H1 (cell line): Measurements from ENCODE around the gene GCSAML. TPM values are rescaled to one million over a fixed set of nuclear protein-coding genes. Genes with fewer than 3 reads are reported as not detected.

ENCODE experiments used
- CTCF ChIA-PET: fragments of 300-600 bp; sonication (Branson Sonifier 250); formaldehyde crosslinking; loops from one replicate; lab custom pipeline; 2021; ENCODE audit not compliant: partially characterized antibody; lab: Charles Lee
- POLR2A ChIA-PET: fragments of 300-600 bp; sonication (Branson Sonifier 250); formaldehyde crosslinking; loops from one replicate; lab custom pipeline; 2021; ENCODE audit warnings: inconsistent platforms; ENCODE audit not compliant: partially characterized antibody; lab: Charles Lee
- DNase-seq, 2 experiments: peaks; one replicate each; pipeline versions ENCODE4 v3.0.0 to v3.0.0-alpha.2; 2010 to 2022; ENCODE audit warnings: low spot score in 2 of 2, low read depth in 1 of 2, mixed read lengths in 1 of 2
- FAIRE-seq: peaks from 2 replicates; lab custom pipeline; 2011; peaks lifted over from hg19 to GRCh38; lab: Jason Lieb, UNC
- H2AFZ ChIP-seq: 2 replicates; pipeline ENCODE4 v1.8.1; 2012; ENCODE audit warnings: low read length, inconsistent platforms
- H2AK5ac ChIP-seq: 2 replicates; pipeline ENCODE4 v1.6.1; 2013; ENCODE audit warnings: low read depth, low read length
- H2BK120ac ChIP-seq: replicated peaks from 2 replicates; pipeline ENCODE3; 2013; ENCODE audit warnings: low read depth, low read length, inconsistent platforms
- H2BK12ac ChIP-seq: 2 replicates; pipeline ENCODE4 v1.6.1; 2013; ENCODE audit warnings: low read depth, low read length
- H2BK15ac ChIP-seq: 2 replicates; pipeline ENCODE4 v1.6.1; 2013; ENCODE audit warnings: low read length
- H2BK20ac ChIP-seq: 2 replicates; pipeline ENCODE4 v1.6.1; 2013; ENCODE audit warnings: low read length
- H2BK5ac ChIP-seq: 2 replicates; pipeline ENCODE4 v1.6.1; 2013; ENCODE audit warnings: low read depth, low read length
- H3K14ac ChIP-seq: 2 replicates; pipeline ENCODE4 v1.6.1; 2013; ENCODE audit warnings: inconsistent platforms; ENCODE audit not compliant: insufficient read length
- H3K18ac ChIP-seq: 2 replicates; pipeline ENCODE4 v1.6.1; 2013; ENCODE audit warnings: low read length; ENCODE audit errors: extremely low read depth
- H3K23ac ChIP-seq: 2 replicates; pipeline ENCODE4 v1.6.1; 2013; ENCODE audit warnings: inconsistent platforms; ENCODE audit not compliant: insufficient read length
- H3K23me2 ChIP-seq: 2 replicates; pipeline ENCODE4 v1.6.1; 2013; ENCODE audit warnings: low read depth, low read length
- H3K27ac ChIP-seq: 2 replicates; pipeline ENCODE4 v1.6.1; 2011; ENCODE audit warnings: low read depth, low read length, inconsistent platforms
- H3K27me3 ChIP-seq, 4 experiments: replicated peaks in 1 of 4; 1 replicate in 1 of 4; 2 replicates in 3 of 4; pipeline versions ENCODE4 v1.6.1 to v1.8.1; 2011 to 2013; ENCODE audit warnings: low read length in 3 of 4, mild to moderate bottlenecking in 3 of 4, inconsistent platforms in 2 of 4, mixed read lengths in 2 of 4, moderate library complexity in 1 of 4; ENCODE audit not compliant: control insufficient read depth in 3 of 4, insufficient read depth in 3 of 4; ENCODE audit errors: extremely low read depth in 1 of 4
- H3K36me3 ChIP-seq, 4 experiments: 2 replicates each; pipeline versions ENCODE4 v1.6.1 to v1.8.1; 2011 to 2013; ENCODE audit warnings: mild to moderate bottlenecking in 4 of 4, low read length in 3 of 4, moderate library complexity in 2 of 4, control low read depth in 1 of 4, inconsistent platforms in 1 of 4; ENCODE audit not compliant: insufficient read depth in 4 of 4, control insufficient read depth in 2 of 4
- H3K4ac ChIP-seq: replicated peaks from 2 replicates; pipeline ENCODE3; 2013; ENCODE audit warnings: low read length, low read depth, mixed read lengths, inconsistent platforms; ENCODE audit not compliant: insufficient read length
- H3K4me1 ChIP-seq, 4 experiments: replicated peaks in 1 of 4; 1 replicate in 1 of 4; 2 replicates in 3 of 4; pipeline versions ENCODE4 v1.6.1 to v1.8.1; 2011 to 2013; ENCODE audit warnings: low read length in 3 of 4, inconsistent platforms in 2 of 4, mixed read lengths in 1 of 4; ENCODE audit not compliant: insufficient read depth in 4 of 4, control insufficient read depth in 3 of 4
- H3K4me2 ChIP-seq, 2 experiments: 2 replicates each; pipeline versions ENCODE4 v1.6.1 to v1.8.1; 2011 to 2013; ENCODE audit warnings: low read depth in 2 of 2, low read length in 2 of 2, control low read depth in 1 of 2, inconsistent platforms in 1 of 2, mild to moderate bottlenecking in 1 of 2; ENCODE audit not compliant: insufficient read depth in 1 of 2
- H3K4me3 ChIP-seq, 4 experiments: fragments of 200-600, 300-600 bp in 1 of 4; sonication (generic), shearing (Covaris generic), sonication (Bioruptor Twin) in 1 of 4; 2 replicates each; pipeline versions ENCODE4 v1.5.1 to v1.8.1; 2011 to 2016; ENCODE audit warnings: low read length in 4 of 4, low read depth in 3 of 4, control low read depth in 2 of 4, inconsistent platforms in 2 of 4, mild to moderate bottlenecking in 2 of 4, mixed read lengths in 1 of 4, moderate library complexity in 1 of 4; ENCODE audit not compliant: insufficient read depth in 2 of 4; ENCODE audit errors: extremely low read depth in 1 of 4
- H3K56ac ChIP-seq: replicated peaks from 2 replicates; pipeline ENCODE3; 2013; ENCODE audit warnings: low read depth, mild to moderate bottlenecking, mixed read lengths, low read length, inconsistent platforms; ENCODE audit not compliant: insufficient read length
- H3K79me1 ChIP-seq: 2 replicates; pipeline ENCODE4 v1.6.1; 2013; ENCODE audit warnings: low read depth, low read length, control low read depth
- H3K79me2 ChIP-seq, 2 experiments: 2 replicates each; pipeline versions ENCODE4 v1.6.1 to v1.8.1; 2012 to 2013; ENCODE audit warnings: low read length in 2 of 2, mild to moderate bottlenecking in 2 of 2, inconsistent platforms in 1 of 2; ENCODE audit not compliant: insufficient read depth in 2 of 2, control insufficient read depth in 1 of 2
- H3K9ac ChIP-seq, 4 experiments: replicated peaks in 1 of 4; 1 replicate in 1 of 4; 2 replicates in 3 of 4; pipeline versions ENCODE4 v1.6.1 to v1.8.1; 2011 to 2013; ENCODE audit warnings: low read depth in 3 of 4, low read length in 3 of 4, control low read depth in 2 of 4, mild to moderate bottlenecking in 2 of 4, moderate library complexity in 2 of 4, inconsistent platforms in 1 of 4; ENCODE audit errors: extremely low read depth in 1 of 4
- H3K9me3 ChIP-seq, 2 experiments: 2 replicates each; pipeline versions ENCODE4 v1.6.1 to v1.8.1; 2012 to 2013; ENCODE audit warnings: mild to moderate bottlenecking in 2 of 2, moderate library complexity in 2 of 2, control low read depth in 1 of 2, inconsistent platforms in 1 of 2, low read depth in 1 of 2, low read length in 1 of 2, mixed read lengths in 1 of 2; ENCODE audit not compliant: insufficient read depth in 2 of 2
- H4K20me1 ChIP-seq, 2 experiments: replicated peaks in 1 of 2; 2 replicates each; pipeline versions ENCODE3 to v1.8.1; 2011 to 2013; ENCODE audit warnings: inconsistent platforms in 2 of 2, low read length in 2 of 2, mild to moderate bottlenecking in 1 of 2; ENCODE audit not compliant: insufficient read depth in 2 of 2, control insufficient read depth in 1 of 2
- H4K5ac ChIP-seq: 2 replicates; pipeline ENCODE4 v1.6.1; 2013; ENCODE audit warnings: low read length, low read depth, mixed read lengths, inconsistent platforms; ENCODE audit not compliant: insufficient read length
- H4K8ac ChIP-seq: 2 replicates; pipeline ENCODE4 v1.8.0; 2013; ENCODE audit warnings: mild to moderate bottlenecking, moderate library complexity, low read length, inconsistent platforms; ENCODE audit not compliant: insufficient read depth; ENCODE audit errors: extremely low read depth
- H4K91ac ChIP-seq: replicated peaks from 2 replicates; pipeline ENCODE3; 2013; ENCODE audit warnings: low read length, mixed read lengths, inconsistent platforms; ENCODE audit not compliant: insufficient read length
- CEBPB ChIP-seq: IDR thresholded peaks from 2 replicates; pipeline ENCODE4 v1.6.1; 2012; ENCODE audit warnings: low read depth, low read length
- CREB1 ChIP-seq: IDR thresholded peaks from 2 replicates; pipeline ENCODE4 v1.6.1; 2012; ENCODE audit warnings: inconsistent platforms
- NANOG ChIP-seq: IDR thresholded peaks from 2 replicates; pipeline ENCODE4 v1.6.1; 2011; ENCODE audit warnings: low read length, low read depth, mild to moderate bottlenecking, inconsistent platforms; ENCODE audit not compliant: insufficient read depth, poor library complexity, severe bottlenecking
- RAD21 ChIP-seq, 2 experiments: IDR thresholded peaks in 1 of 2; conservative IDR thresholded peaks in 1 of 2; 2 replicates each; pipeline ENCODE4 v1.6.1; 2011; ENCODE audit warnings: low read depth in 2 of 2, low read length in 2 of 2, improper control_type of control experiment in 1 of 2, inconsistent platforms in 1 of 2, mild to moderate bottlenecking in 1 of 2, moderate library complexity in 1 of 2
- RBBP5 ChIP-seq: IDR thresholded peaks from 2 replicates; pipeline ENCODE4 v1.7.1; 2012; ENCODE audit warnings: low read depth, mild to moderate bottlenecking, inconsistent platforms, low read length, moderate library complexity, borderline replicate concordance
- WGBS, 2 experiments: shearing (Covaris generic) in 1 of 2; methylation state at CpG; one replicate each; pipeline versions ENCODE4 v1.1.6 to v1.1.7; 2013 to 2015; ENCODE audit warnings: low lambda C conversion rate in 2 of 2, mixed read lengths in 2 of 2, inconsistent platforms in 1 of 2, low coverage in 1 of 2, missing lambda C conversion rate in 1 of 2; ENCODE audit not compliant: insufficient replicate concordance in 2 of 2, insufficient coverage in 1 of 2, insufficient read length in 1 of 2; ENCODE audit errors: extremely low coverage in 1 of 2, missing lambda C conversion rate in 1 of 2; 5-methylcytosine and 5-hydroxymethylcytosine counted together
- polyA plus RNA-seq, 7 experiments: library from polyadenylated mRNA; depleted of rRNA in 3 of 7; stranded (reverse) in 5 of 7; unstranded in 2 of 7; fragments of >200 nt in 5 of 7; fragments of 200-250 nt in 2 of 7; gene quantifications; 1 replicate in 5 of 7; 2 replicates in 1 of 7; 4 replicates in 1 of 7; pipeline versions ENCODE4 v1.2.1 to v1.2.3, GENCODE V29; 2011 to 2013; ENCODE audit warnings: missing spikeins in 2 of 7, mixed read lengths in 2 of 7
- total RNA-seq: library from RNA; stranded (reverse); fragmentation: NEBNext Ultra II Directional; extraction: Animal tissue kit (Norgen Biotek cat#: 25700); gene quantifications from 2 replicates; pipeline ENCODE4 v1.2.1, GENCODE V29; 2021
- TF ChIP-seq, protein P1 (sequence below), 3 experiments: IDR thresholded peaks; 1 replicate in 2 of 3; 2 replicates in 1 of 3; pipeline versions ENCODE4 v1.5.1 to v1.6.1; 2011; ENCODE audit warnings: low read length in 3 of 3, mild to moderate bottlenecking in 3 of 3, inconsistent platforms in 2 of 3, low read depth in 1 of 3, moderate library complexity in 1 of 3; ENCODE audit not compliant: insufficient read depth in 1 of 3; ENCODE audit errors: control extremely low read depth in 1 of 3

Gene GCSAML
- total and polyA plus RNA-seq, 2 of the 8 experiments (the other 6 are each of a cell fraction or from before 2014, with no cell fraction given), result not detected

DNA sequence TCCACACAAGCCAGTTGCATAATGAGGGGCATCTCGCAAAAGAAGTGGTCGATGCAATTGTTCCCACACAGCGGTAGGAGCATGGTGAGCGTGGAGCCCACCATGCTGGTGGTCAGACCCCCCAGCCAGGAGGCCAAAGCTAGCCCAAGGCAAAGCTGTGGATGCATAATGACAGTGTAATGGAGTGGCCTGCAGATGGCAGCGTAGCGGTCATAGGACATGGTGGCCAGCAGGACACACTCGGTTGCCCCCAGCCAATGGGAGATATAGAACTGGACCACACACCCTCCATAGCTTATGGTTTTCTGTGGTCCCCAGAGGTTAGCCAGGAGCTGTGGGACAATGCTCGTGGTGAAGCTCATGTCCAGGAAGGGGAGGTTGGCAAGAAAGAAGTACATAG, 17.0 kb upstream of the GCSAML start:
- Histone ChIP-seq H2AK5ac (no peak overlapping the region), H3K23me2 (no peaks in the 10 kb centered on the region), H3K27ac (no peak overlapping the region), H3K27me3 (no peaks in the 10 kb centered on the region), H3K4me1 (no peaks in the 10 kb centered on the region), H2BK120ac (no peak overlapping the region), H3K36me3 (no peaks in the 10 kb centered on the region), H3K18ac (no peak overlapping the region), H3K56ac (no peak overlapping the region), H3K23ac (no peak overlapping the region), H3K79me2 (no peaks in the 10 kb centered on the region), H3K9me3 (peaks cover 19 to 32% of the 10 kb centered on the region in 2 experiments; a peak in 3 of 4 replicates), H4K91ac (no peak overlapping the region)
- DNase-seq (peak in 1 of 2 experiments; percentile 52), FAIRE-seq (no peak)
- POLR2A ChIA-PET, result no interaction called here
- TF ChIP-seq RAD21 (IDR thresholded peaks at IDR 0.05 in 1 of 2, conservative IDR thresholded peaks at IDR 0.05 in 1 of 2; ENCODE audit: low read depth in 2 of 2, low read length in 2 of 2), result peak in 1 of 2 experiments; percentile 36; a peak in 1 of 4 replicates
- TF ChIP-seq CEBPB, result no peak
- no peak for TF ChIP-seq NANOG
- TF ChIP-seq CREB1, result no peak
- TF ChIP-seq, protein P1, sequence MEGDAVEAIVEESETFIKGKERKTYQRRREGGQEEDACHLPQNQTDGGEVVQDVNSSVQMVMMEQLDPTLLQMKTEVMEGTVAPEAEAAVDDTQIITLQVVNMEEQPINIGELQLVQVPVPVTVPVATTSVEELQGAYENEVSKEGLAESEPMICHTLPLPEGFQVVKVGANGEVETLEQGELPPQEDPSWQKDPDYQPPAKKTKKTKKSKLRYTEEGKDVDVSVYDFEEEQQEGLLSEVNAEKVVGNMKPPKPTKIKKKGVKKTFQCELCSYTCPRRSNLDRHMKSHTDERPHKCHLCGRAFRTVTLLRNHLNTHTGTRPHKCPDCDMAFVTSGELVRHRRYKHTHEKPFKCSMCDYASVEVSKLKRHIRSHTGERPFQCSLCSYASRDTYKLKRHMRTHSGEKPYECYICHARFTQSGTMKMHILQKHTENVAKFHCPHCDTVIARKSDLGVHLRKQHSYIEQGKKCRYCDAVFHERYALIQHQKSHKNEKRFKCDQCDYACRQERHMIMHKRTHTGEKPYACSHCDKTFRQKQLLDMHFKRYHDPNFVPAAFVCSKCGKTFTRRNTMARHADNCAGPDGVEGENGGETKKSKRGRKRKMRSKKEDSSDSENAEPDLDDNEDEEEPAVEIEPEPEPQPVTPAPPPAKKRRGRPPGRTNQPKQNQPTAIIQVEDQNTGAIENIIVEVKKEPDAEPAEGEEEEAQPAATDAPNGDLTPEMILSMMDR (IDR thresholded peaks at IDR 0.05; ENCODE audit: control extremely low read depth in 1 of 3, insufficient read depth in 1 of 3, low read depth in 1 of 3, low read length in 3 of 3), result peak; percentile 51 to 60 (median 60)
- no peak for TF ChIP-seq RBBP5
- TF ChIP-seq, all 59 proteins: peak for 2
- H3K14ac ChIP-seq, result no peak overlapping the region
- no peak overlapping the region for H3K9ac ChIP-seq
- WGBS, 2 experiments, result 90% methylated on average over 8 of the region's 8 CpGs; no CpG with 5 or more reads in 1 of the 2 experiments
- no peak overlapping the region for H2BK12ac ChIP-seq
- no peaks in the 10 kb centered on the region for H3K79me1 ChIP-seq
- H4K20me1 ChIP-seq, result no peaks in the 10 kb centered on the region
- no peak overlapping the region for H2AFZ ChIP-seq
- no peak overlapping the region for H4K5ac ChIP-seq
- H3K4me2 ChIP-seq, result no peak overlapping the region
- no peak overlapping the region for H4K8ac ChIP-seq
- no peak overlapping the region for H3K4ac ChIP-seq
- no peak overlapping the region for H2BK20ac ChIP-seq
- no peak overlapping the region for H2BK5ac ChIP-seq
- no peak overlapping the region for H2BK15ac ChIP-seq
- H3K4me3 ChIP-seq, result no peak overlapping the region
- CTCF ChIA-PET, result interaction anchor here (0.8 to 1.0 kb wide), 3 partner anchors 8 to 29 kb away, joined by 3 read pairs; no protein-coding TSS in a partner anchor
